DOHH2 (cell line): ENCODE results near the gene PRLH.

Experiments used
- EZH2phosphoT487 ChIP-seq: fragments of 200-600 bp; sonication (generic); IDR thresholded peaks from 2 replicates; pipeline ENCODE4 v1.6.1; 2017; ENCODE audit warnings: borderline replicate concordance, mild to moderate bottlenecking, antibody characterized with exemption, low read length, moderate library complexity, mixed read lengths
- TF ChIP-seq, protein P1 (sequence below): fragments of 200-600 bp; sonication (generic); IDR thresholded peaks from one replicate; pipeline ENCODE4 v1.5.1; 2014; ENCODE audit warnings: antibody characterized with exemption, mild to moderate bottlenecking, low read depth, low read length; ENCODE audit not compliant: poor library complexity, severe bottlenecking

DNA sequence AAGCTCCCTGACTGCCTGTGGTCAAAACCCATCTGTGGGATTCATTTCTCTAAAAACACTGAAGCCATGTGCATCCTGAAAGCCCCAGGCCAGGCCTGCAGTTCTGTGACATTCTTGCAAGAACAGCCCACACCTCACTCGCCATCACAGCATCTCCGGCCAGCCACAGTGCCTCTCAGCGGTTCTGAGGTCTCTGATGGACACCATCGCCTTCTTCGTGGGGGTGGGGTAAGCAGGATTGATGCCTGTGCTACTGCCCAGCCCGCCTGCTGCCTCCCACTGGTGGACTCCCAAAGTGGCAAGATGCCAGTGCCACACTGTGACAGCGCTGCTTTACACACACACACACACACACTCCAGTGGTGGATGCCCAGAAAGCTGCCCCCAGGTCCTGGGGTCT lies 5.2 kb upstream of the PRLH start:
- TF ChIP-seq, protein P1, sequence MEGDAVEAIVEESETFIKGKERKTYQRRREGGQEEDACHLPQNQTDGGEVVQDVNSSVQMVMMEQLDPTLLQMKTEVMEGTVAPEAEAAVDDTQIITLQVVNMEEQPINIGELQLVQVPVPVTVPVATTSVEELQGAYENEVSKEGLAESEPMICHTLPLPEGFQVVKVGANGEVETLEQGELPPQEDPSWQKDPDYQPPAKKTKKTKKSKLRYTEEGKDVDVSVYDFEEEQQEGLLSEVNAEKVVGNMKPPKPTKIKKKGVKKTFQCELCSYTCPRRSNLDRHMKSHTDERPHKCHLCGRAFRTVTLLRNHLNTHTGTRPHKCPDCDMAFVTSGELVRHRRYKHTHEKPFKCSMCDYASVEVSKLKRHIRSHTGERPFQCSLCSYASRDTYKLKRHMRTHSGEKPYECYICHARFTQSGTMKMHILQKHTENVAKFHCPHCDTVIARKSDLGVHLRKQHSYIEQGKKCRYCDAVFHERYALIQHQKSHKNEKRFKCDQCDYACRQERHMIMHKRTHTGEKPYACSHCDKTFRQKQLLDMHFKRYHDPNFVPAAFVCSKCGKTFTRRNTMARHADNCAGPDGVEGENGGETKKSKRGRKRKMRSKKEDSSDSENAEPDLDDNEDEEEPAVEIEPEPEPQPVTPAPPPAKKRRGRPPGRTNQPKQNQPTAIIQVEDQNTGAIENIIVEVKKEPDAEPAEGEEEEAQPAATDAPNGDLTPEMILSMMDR, result no peak
- no peak for TF ChIP-seq EZH2phosphoT487
